ENCODE measurements around the gene SMIM44.
"Not testable (repeated sequence)": the region's sequence is repeated elsewhere in the genome, so short reads cannot be mapped to it uniquely, and the experiment has no call there.

Gene SMIM44

GRCh38 chr19:3511506-3512251 is 28.4 kb upstream of the SMIM44 start:
- no peak overlapping the region for H3K27ac Mint-ChIP-seq
- DNase-seq (ENCODE audit: low spot score in 2 of 2), result no peak
- no peaks in the 10 kb centered on the region for H3K27me3 Mint-ChIP-seq
- H3K9me3 Mint-ChIP-seq, result no peaks in the 10 kb centered on the region
- H3K36me3 Mint-ChIP-seq, result peaks cover 7% of the 10 kb centered on the region
- no peak overlapping the region for H3K4me3 Mint-ChIP-seq
- no peak for ATAC-seq (ENCODE audit: low read depth)
- peaks cover 37% of the 10 kb centered on the region for H3K4me1 Mint-ChIP-seq

- Mint-ChIP-seq H3K4me1 (peaks cover 32% of the 10 kb centered on the region), H3K9me3 (no peaks in the 10 kb centered on the region), H3K4me3 (no peak overlapping the region), H3K27ac (no peak overlapping the region), H3K27me3 (no peaks in the 10 kb centered on the region), H3K36me3 (peaks cover 7% of the 10 kb centered on the region)
- ATAC-seq (ENCODE audit: low read depth) (no peak), DNase-seq (ENCODE audit: low spot score in 2 of 2) (no peak)
Measured at GRCh38 chr19:3510727-3511126, 27.5 kb upstream of the SMIM44 start.

DNA sequence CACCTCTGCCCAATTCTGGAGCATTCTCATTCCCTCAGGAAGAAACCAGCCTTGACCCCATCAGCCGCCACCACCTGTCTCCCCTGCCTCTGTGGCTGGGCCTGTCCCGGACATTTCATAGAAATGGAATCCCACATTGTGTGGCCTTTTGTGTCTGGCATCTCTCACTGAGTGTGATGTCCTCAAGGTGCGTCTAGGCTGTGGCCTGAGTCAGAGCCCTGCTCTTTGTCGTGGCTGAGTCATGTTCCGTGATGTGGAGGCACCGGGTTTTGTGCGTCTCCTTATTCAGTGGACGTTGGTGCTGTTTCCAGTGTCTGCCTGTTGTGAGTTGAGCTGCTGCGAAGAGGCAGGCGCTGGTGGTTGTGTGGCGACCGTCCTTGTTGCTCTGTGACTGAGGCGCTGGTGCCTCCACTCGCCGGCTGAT is 26.3 kb upstream of the SMIM44 start:
- H3K4me3 Mint-ChIP-seq, result peak overlapping the region; percentile 28
- H3K27ac Mint-ChIP-seq, result peak overlapping the region; percentile 6
- no peaks in the 10 kb centered on the region for H3K27me3 Mint-ChIP-seq
- no peaks in the 10 kb centered on the region for H3K9me3 Mint-ChIP-seq
- peaks cover 35% of the 10 kb centered on the region for H3K4me1 Mint-ChIP-seq
- DNase-seq (ENCODE audit: low spot score in 2 of 2) (no peak), ATAC-seq (ENCODE audit: low read depth) (no peak)
- H3K36me3 Mint-ChIP-seq, result peaks cover 7% of the 10 kb centered on the region

- peaks cover 31% of the 10 kb centered on the region for H3K4me1 Mint-ChIP-seq
- H3K4me3 Mint-ChIP-seq, result peak overlapping the region; percentile 28
- no peak for ATAC-seq (ENCODE audit: low read depth)
- no peak for DNase-seq (ENCODE audit: low spot score in 2 of 2)
- H3K27ac Mint-ChIP-seq, result peak overlapping the region; percentile 6
- no peaks in the 10 kb centered on the region for H3K9me3 Mint-ChIP-seq
- no peaks in the 10 kb centered on the region for H3K27me3 Mint-ChIP-seq
- peaks cover 7% of the 10 kb centered on the region for H3K36me3 Mint-ChIP-seq
Measured at GRCh38 chr19:3508771-3509535, 25.7 kb upstream of the SMIM44 start.

GRCh38 chr19:3508121-3508661 is 24.9 kb upstream of the SMIM44 start:
- H3K27ac Mint-ChIP-seq; H3K27me3 Mint-ChIP-seq; H3K9me3 Mint-ChIP-seq; H3K36me3 Mint-ChIP-seq; ATAC-seq (ENCODE audit: low read depth); DNase-seq (ENCODE audit: low spot score in 2 of 2): not testable (repeated sequence)
- Mint-ChIP-seq H3K4me1 (peaks cover 28% of the 10 kb centered on the region), H3K4me3 (peak overlapping the region; percentile 21)

GRCh38 chr19:3507371-3508120 is 24.3 kb upstream of the SMIM44 start:
- Mint-ChIP-seq H3K9me3 (no peaks in the 10 kb centered on the region), H3K4me1 (peaks cover 28% of the 10 kb centered on the region), H3K27ac (peak overlapping the region; percentile 83), H3K36me3 (peaks cover 7% of the 10 kb centered on the region), H3K4me3 (peak overlapping the region; percentile 92), H3K27me3 (no peaks in the 10 kb centered on the region)
- ATAC-seq (ENCODE audit: low read depth) (no peak), DNase-seq (ENCODE audit: low spot score in 2 of 2) (no peak)

GRCh38 chr19:3506384-3507340 is 23.4 kb upstream of the SMIM44 start:
- ATAC-seq (ENCODE audit: low read depth) (no peak), DNase-seq (ENCODE audit: low spot score in 2 of 2) (peak in 1 of 2 donors; percentile 34)
- peak overlapping the region; percentile 92 for H3K4me3 Mint-ChIP-seq
- H3K4me1 Mint-ChIP-seq, result peaks cover 26% of the 10 kb centered on the region
- peaks cover 5% of the 10 kb centered on the region for H3K36me3 Mint-ChIP-seq
- H3K9me3 Mint-ChIP-seq, result no peaks in the 10 kb centered on the region
- peak overlapping the region; percentile 96 for H3K27ac Mint-ChIP-seq
- H3K27me3 Mint-ChIP-seq, result no peaks in the 10 kb centered on the region

GRCh38 chr19:3505598-3506383 is 22.6 kb upstream of the SMIM44 start, which contains the start of gene FZR1:
Gene FZR1, plus strand, starts transcription at chr19:3506311. Its CDS starts 16,679 bp downstream, at chr19:3522990.
- H3K27ac Mint-ChIP-seq, result peak within 1 kb of the TSS; percentile 96
- peak within 1 kb of the TSS; percentile 92 for H3K4me3 Mint-ChIP-seq
- DNase-seq (ENCODE audit: low spot score in 2 of 2), result peak; percentile 96 to 99
- peaks cover 5% of the 10 kb centered on the region for H3K36me3 Mint-ChIP-seq
- ATAC-seq (ENCODE audit: low read depth), result peak; percentile 90
- no peaks in the 10 kb centered on the region for H3K27me3 Mint-ChIP-seq
- peaks cover 29% of the 10 kb centered on the region for H3K4me1 Mint-ChIP-seq
- no peaks in the 10 kb centered on the region for H3K9me3 Mint-ChIP-seq

- DNase-seq (ENCODE audit: low spot score in 2 of 2) (no peak), ATAC-seq (ENCODE audit: low read depth) (no peak)
- Mint-ChIP-seq H3K27ac (peak overlapping the region; percentile 96), H3K36me3 (peaks cover 2% of the 10 kb centered on the region), H3K9me3 (no peaks in the 10 kb centered on the region), H3K27me3 (no peaks in the 10 kb centered on the region), H3K4me1 (peaks cover 26% of the 10 kb centered on the region), H3K4me3 (peak overlapping the region; percentile 38)
Measured at GRCh38 chr19:3504735-3505134, 21.5 kb upstream of the SMIM44 start.

DNA sequence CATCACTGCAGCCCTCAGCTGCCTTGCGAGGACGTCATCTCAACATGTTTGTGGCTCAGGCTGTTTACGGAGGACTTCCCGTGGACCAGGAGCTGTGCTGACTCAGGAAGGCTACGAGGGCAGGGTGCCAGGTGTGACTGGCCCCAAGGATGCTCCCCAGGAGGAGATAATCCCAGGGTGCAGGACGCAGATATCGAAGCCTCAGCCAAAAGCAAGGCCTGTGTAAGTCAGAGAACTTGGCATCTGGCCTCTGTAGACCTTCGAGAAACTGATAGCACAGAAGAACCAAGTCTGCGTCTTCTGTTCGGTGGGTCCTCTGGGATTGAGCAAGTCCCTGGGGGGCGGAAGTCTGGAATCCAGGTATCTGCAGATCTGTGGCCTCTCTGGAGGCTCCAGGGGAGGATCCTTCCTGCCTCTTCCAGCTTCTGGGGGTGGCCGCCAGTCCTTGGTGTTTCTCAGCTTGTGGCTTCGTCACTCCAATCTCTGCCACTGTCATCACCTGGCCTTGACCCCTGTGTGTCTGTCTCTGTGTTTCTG is 19.9 kb upstream of the SMIM44 start:
- DNase-seq (ENCODE audit: low spot score in 2 of 2), result no peak
- H3K27ac Mint-ChIP-seq, result no peak overlapping the region
- no peaks in the 10 kb centered on the region for H3K27me3 Mint-ChIP-seq
- no peaks in the 10 kb centered on the region for H3K36me3 Mint-ChIP-seq
- H3K4me1 Mint-ChIP-seq, result peaks cover 22% of the 10 kb centered on the region
- ATAC-seq (ENCODE audit: low read depth), result no peak
- no peaks in the 10 kb centered on the region for H3K9me3 Mint-ChIP-seq
- H3K4me3 Mint-ChIP-seq, result no peak overlapping the region

GRCh38 chr19:3501780-3502179 is 18.5 kb upstream of the SMIM44 start:
- H3K27ac Mint-ChIP-seq, result no peak overlapping the region
- H3K4me3 Mint-ChIP-seq, result no peak overlapping the region
- peaks cover 4% of the 10 kb centered on the region for H3K36me3 Mint-ChIP-seq
- no peak for ATAC-seq (ENCODE audit: low read depth)
- H3K9me3 Mint-ChIP-seq, result no peaks in the 10 kb centered on the region
- DNase-seq (ENCODE audit: low spot score in 2 of 2), result no peak
- peaks cover 17% of the 10 kb centered on the region for H3K4me1 Mint-ChIP-seq
- no peaks in the 10 kb centered on the region for H3K27me3 Mint-ChIP-seq

DNA sequence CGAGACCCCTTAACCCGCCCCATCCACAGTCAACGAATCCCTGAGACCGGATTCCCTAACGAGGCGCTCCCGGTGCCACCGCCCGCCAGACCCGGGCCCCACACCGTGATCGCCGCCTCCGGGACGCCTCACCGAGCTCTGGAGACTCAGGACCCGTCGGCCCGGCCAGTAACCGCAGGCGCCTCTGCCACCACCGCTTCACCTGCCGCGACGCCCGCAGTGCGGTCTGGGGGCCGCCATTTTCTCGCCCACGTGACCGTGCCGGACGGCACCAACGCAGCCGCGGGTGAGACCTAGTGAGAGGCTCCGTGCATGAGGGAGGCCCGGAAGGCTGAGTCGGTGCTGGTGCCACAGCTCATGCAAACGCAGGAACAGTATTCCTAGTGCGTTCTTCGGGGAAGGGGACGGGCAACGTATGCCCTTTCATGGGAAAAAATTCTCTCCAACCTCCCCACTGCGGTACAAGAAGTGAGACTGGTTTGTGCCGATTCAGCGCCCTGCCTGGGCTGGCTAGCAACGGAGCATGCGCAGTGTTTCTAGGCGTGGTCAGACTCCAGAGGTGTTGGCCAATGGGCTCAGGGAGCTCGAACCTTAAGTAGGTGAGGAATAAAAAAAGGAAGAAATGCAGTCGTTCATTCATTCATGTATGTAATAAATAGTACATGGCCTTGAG is 17.3 kb upstream of the SMIM44 start, which contains the start of gene DOHH:
TSS of gene DOHH (minus strand) at position 246 of the 673 bp plus-strand sequence. CDS start 3,860 bp downstream, outside the sequence.
- Mint-ChIP-seq H3K4me1 (peaks cover 16% of the 10 kb centered on the region), H3K4me3 (peak within 1 kb of the TSS; percentile 92), H3K27ac (peak within 1 kb of the TSS; percentile 97), H3K27me3 (no peaks in the 10 kb centered on the region), H3K36me3 (peaks cover 6% of the 10 kb centered on the region), H3K9me3 (no peaks in the 10 kb centered on the region)
- peak; percentile 90 to 94 for DNase-seq (ENCODE audit: low spot score in 2 of 2)
- peak; percentile 89 for ATAC-seq (ENCODE audit: low read depth)
